Measurements from ENCODE around the gene CA6.
"Not testable (repeated sequence)": the region's sequence is repeated elsewhere in the genome, so short reads cannot be mapped to it uniquely, and the experiment has no call there.

The CA6 gene

GRCh38 chr1:8926707-8927694, 18.7 kb upstream of the CA6 start:
- DNase-seq (ENCODE audit: low read depth), result no peak

DNA sequence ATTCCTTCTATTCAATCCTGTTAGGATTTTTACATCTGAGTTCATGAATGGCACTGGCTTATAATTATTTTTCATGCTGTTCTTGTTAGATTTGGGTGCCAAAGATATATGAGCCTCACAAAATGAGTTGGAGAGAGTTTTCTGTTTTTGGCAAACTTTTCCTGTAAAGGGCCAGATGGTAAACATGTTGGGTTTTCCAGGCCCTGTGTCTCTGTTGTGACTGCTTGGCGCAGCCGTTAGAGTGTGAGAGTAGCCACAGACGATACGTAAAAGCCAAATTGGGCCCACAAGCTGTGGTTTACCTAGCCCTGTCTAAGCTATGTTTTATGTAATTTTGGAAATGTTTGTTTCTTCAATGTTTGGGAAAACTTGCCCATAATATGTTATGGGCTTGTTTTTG, 15.6 kb upstream of the CA6 start:
- no peak for DNase-seq (ENCODE audit: low read depth)

DNA sequence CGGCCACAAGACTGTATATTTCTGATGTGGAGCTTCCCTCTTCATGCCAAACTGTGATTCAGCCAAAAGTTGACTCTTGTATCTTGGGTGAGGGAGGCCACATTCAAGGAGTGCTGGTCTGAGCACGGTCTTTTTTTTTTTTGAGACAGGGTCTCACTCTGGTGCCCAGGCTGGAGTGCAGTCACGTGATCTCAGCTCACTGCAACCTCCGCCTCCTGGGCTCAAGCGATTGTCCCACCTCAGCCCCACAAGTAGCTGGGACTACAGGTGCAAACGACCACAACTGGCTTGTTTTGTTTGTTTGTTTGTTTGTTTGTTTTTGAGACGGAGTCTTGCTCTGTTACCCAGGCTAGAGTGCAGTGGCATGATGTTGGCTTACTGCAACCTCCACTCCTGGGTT, 8.6 kb upstream of the CA6 start:
- not testable (repeated sequence) for DNase-seq (ENCODE audit: low read depth)

- DNase-seq (ENCODE audit: low read depth), result no peak
These were observed 8.0 kb upstream of the CA6 start for GRCh38 chr1:8937701-8938100.

DNA sequence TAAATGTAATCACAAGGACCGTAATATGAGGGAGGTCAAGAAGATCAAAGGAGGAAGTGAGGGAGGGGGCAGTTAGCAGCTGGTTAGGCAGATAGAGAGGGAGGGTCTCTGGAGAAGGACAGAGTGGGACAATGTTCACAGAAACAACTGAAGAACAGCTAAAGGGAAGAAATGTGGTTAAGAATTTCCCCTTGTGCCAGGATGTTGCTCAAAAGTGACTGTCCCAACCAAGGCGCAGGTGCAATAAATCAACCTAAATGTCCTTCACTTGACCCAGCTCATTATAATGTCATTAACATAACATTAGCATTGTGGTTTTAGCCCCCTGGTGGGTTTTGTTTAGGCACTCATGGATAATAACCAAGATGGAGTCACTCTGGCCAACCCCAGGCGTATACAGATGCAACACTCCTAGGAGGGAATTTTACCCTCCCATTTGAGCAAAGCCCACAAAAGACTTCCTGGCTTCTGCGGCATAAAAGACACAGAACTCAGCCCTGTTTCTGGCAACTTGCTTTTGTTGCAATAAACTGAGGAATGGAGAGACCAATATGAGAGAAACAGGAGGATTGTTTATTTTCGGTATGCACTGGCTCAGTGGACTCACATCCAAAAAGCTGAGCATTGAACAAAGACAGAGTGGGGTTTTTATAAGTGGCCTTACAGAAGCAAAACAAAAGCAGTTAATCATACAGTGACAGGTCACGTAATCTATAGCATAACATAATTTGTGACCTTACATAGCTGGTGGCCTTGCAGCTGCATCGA, 7.3 kb upstream of the CA6 start:
- no peak for DNase-seq (ENCODE audit: low read depth)

GRCh38 chr1:8939000-8939265, 6.7 kb upstream of the CA6 start:
- no peak for DNase-seq (ENCODE audit: low read depth)

- no peak for DNase-seq (ENCODE audit: low read depth)
These were observed 6.2 kb upstream of the CA6 start for GRCh38 chr1:8939362-8939995.

- no peak for DNase-seq (ENCODE audit: low read depth)
These were observed 3.8 kb upstream of the CA6 start for GRCh38 chr1:8941906-8942305.

DNA sequence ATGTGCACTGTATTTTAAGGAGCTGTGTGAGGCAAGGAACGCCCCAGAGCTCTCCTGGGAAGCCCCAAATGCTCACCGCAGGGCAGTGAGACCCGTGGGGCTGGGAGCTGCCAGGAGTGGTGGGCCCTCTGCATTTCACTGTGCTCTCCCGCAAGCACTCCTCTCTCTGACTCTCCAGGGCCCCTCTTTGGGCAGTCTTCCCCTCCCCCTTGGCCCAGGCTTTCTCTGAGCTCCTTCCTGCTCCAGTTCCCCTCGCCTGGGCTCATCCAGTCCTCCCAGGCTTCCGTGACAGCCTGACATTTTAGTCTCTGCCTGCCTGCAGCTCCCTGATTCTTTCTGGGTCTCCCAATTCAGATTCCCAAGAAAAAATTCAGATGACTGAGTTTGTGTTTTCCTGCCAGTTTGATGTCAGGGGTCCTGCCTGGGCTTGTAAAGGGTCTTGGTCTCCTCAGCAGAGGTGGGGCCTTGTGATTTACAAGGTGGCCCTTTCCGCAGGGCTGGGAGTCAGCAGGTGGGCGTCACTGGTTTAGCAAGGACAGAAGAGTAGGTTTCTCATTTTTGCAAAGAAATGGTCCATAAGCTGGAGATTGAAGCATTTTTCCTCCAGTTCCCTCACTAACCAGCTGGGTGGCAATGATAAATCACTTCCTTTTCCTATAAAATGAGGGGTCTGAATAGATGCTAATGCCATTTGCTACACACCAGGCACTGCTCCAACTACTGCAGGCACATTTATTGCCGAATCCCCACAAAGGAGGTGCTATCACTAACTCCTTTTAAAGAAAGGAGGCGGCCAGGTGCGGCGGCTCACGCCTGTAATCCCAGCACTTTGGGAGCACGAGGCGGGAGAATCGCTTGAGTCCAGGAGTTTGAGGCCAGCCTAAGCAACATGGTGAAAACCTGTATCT, 1.9 kb upstream of the CA6 start:
- no peak for DNase-seq (ENCODE audit: low read depth)

DNA sequence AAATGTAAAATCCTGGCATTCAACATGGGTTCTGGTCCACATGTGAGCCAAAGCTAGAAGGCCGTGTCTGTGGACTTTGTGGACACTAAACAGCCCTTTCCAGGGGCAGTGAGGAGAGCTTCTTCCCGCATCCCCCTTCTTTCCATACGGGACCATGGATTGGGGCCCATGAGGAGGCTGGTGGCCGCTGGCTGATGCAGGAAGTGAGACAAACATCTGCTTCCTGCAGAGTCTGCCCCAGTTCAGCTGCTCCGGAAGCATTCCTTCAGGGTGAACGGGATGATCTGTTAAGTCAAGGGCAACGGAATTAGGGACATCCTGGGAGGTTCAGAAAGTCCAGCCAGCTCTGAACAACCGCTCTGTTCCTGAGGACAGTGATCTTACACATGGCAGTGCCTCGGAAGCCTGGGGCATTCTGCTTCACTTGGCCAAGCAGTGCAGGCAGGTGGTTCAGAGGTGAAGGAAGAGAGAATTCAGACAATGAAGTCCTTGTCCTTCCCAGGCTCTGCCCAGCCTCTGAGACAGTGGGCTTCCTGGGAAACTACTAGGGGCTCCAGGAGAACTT, 1.5 kb downstream of the CA6 start:
- no peak for DNase-seq (ENCODE audit: low read depth)

DNA sequence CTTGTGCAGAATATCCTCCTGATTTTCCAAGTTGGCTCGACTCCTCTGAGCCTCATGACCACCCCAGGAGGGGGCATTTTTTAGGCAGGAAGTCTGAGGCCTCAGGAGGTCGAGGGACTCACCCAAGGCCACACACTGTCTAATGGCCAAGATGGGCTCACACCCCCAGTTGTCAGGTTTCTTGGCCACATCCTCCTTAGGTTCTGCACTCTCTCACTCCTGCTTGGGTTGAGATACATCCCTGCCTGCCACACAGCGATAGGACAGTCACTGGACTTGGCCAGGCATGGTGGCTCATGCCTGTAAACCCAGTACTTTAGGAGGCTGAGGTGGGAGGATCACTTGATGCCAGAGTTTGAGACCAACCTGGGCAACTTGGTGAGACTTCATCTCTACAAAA, 4.6 kb downstream of the CA6 start:
- DNase-seq (ENCODE audit: low read depth), result no peak

GRCh38 chr1:8951231-8951630, 5.6 kb downstream of the CA6 start:
- no peak for DNase-seq (ENCODE audit: low read depth)

DNA sequence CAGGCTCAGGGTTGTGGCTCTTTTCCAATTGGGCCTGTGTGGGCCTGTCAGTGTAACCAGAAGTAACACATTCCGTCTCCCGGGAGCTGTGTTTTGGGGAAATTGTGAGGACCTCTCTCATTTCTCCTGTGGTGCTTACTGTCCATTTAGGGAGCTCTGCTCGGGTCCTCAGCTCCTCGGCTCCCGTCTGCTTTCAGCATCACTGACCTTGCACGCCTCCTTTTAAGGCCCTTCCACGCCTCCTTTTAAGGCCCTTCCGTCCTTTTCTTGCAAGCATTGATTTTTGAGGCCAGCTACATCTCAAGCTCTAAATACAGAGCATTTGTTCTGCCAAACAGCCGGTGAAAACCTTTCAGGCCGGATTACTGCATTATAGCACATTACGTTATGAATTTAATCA, 9.7 kb downstream of the CA6 start:
- no peak for DNase-seq (ENCODE audit: low read depth)

GRCh38 chr1:8956461-8957349, 11.0 kb downstream of the CA6 start:
- DNase-seq (ENCODE audit: low read depth), result no peak

GRCh38 chr1:8962812-8963530, 17.3 kb downstream of the CA6 start:
- no peak for DNase-seq (ENCODE audit: low read depth)

DNA sequence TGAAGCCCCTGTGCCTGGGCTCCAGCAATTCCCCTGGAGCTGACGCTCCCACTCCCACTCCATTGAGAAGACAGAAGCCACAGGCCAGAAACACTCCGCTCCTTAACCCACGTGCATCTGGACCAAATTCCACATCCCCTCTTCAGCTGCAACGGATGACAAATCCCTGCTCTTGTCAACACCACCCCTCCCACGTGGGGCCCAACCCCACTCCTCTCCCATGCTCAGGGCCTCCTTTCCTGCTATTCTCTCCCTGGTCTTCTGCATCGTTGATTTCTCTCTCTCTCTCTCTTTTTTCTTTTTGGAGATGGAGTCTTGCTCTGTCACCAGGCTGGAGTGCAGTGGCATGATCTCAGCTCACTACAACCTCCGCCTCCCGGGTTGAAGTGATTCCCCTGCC, 18.3 kb downstream of the CA6 start:
- no peak for DNase-seq (ENCODE audit: low read depth)

GRCh38 chr1:8965121-8965820, 19.6 kb downstream of the CA6 start:
- no peak for DNase-seq (ENCODE audit: low read depth)

DNA sequence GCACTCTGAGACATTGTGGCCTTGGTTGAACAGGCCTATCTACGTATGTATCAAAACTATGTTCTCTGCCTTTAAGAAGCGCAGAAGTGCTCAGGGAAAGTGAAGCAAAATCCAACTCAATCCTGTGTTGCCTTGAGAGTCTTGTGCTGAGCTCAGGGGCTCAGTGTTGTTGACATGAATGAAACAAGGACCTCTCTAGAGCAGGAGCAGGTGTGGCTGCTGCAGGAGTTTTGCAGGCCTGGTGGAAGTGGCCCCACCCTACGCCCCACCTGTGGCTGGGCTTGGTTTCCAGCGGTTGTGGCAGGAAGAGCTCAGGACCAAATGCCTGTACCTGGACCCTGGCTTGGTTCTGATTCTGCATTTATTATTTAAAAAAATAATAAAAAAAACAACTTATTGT, 20.9 kb downstream of the CA6 start:
- no peak for DNase-seq (ENCODE audit: low read depth)

DNA sequence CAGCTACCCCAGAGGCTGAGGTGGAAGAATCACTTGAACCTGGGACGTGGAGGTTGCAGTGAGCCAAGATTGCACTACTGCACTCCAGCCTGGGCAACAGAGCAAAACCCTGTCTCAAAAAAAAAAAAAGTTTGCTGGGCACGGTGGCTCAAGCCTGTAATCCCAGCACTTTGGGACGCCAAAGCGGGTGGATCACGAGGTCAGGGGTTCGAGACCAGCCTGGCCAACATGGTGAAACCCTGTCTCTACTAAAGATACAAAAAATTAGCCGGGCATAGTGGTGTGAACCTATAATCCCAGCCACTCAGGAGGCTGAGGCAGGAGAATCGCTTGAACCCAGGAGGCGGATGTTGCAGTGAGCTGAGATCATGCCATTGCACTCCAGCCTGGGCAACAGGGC, 23.2 kb downstream of the CA6 start:
- DNase-seq (ENCODE audit: low read depth), result not testable (repeated sequence)
